GM21528 (cell line): ENCODE data around the gene NCAM1.

Source experiments
- ATAC-seq: cut with Tn5 transposase; IDR thresholded peaks from one replicate; pipeline ENCODE4 v1.9.1; 2021; ENCODE audit warnings: mild to moderate bottlenecking, moderate library complexity; ENCODE audit not compliant: unreplicated experiment, low FRiP score

NCAM1 gene

DNA sequence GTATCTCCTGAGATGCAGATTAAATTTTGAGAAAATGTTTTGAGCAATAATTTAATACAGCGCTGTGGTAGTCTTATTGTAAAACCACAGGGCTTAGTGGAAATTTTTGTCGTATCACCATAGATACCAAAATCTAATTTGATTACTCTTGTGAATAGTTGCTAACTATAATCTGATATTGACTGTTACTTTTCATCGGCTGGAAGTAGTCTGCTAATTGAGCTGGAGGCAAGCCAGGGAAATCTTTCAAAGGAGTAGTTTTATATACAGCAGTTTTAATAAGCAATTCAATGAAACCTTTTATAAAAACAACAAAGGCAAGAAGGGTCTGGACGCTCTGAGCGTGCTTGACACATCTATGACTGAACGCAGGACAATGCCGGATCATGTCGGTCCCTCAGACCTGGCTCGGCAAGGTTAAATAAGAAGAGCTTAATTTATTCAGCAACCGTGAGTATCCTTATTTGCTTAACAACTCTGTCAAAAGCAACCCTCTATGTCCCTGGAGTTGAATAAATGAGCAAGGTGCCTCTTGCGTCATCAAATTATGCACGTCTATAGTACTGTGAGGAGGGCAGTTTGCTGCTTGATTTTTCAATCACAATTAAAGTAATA lies 121.2 kb downstream of the NCAM1 start:
- ATAC-seq: no peak

DNA sequence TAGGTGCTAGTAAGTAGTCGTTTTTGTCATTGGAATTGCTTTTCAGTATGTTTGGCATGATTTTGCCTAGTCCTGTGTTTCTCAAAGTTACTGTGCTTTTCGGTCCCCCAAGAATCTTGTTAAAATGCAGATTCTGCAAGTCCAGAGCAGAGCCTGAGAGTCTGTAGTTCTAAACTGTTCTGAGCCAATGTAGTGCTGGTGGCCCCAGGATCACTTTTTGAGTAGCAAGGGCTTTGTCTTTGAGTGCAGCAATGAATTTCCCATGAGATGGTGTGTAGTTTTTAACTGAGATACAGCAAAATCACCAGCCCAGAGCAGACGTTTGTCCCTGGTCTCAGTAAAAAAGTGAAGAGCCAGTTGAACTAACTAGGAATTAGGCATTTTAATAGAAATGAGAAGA lies 122.4 kb downstream of the NCAM1 start:
- ATAC-seq: no peak

DNA sequence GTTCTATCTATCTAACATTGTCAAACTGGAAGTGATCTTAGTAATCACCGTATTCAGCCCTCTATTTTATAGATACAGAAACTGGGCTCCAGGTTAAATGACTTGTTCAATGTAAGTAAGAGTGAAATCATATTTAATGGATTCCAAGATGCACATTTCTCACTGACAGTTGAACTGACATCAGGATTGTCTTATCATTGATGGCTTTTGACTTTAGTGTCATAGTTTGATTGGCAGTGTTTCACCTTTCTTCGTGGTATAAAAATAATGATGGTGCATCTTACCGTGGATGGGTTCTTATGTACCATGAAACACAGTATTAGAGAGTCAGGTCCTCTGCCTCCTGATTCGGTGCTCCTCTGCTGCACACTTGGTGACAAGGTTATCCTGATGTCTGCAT lies 123.1 kb downstream of the NCAM1 start:
- ATAC-seq: no peak

DNA sequence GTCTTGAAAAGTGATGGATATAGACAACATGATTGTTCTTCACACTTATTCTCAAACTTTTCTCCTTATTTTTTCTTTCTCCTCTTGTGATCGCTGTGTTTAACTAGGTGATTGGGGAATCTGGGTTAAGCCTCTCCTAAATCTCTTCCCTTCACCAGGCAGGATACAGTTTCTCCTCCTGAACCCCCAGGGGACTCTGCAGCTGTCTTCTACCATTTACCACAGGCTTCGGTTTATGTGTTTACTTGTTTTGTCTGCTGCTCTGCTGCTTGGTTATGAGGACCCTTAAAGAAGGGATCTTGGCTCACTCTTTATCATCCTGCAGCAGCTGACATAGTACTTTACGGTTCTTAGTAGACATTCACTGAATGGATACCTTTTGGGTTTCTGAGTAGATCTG lies 124.2 kb downstream of the NCAM1 start:
- no peak for ATAC-seq

DNA sequence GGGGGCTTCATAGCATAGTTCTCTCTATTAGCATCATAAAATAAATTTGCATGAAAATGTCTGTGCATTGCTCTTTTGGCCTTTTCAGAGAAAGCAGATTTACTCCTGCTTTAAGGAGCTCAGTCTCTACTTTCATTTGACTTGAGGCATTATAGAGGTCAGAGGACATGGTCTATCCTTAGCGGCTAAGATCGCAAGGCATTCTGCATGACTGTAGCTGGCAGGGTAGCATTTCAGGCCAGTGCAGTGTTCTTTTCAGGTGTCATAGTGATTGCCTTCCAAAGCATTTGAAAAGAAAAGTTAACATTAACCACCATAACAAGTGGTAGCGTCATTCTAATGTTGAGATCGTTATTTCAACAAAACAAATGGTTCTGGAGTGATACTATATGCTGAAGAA lies 126.5 kb downstream of the NCAM1 start:
- ATAC-seq: no peak

DNA sequence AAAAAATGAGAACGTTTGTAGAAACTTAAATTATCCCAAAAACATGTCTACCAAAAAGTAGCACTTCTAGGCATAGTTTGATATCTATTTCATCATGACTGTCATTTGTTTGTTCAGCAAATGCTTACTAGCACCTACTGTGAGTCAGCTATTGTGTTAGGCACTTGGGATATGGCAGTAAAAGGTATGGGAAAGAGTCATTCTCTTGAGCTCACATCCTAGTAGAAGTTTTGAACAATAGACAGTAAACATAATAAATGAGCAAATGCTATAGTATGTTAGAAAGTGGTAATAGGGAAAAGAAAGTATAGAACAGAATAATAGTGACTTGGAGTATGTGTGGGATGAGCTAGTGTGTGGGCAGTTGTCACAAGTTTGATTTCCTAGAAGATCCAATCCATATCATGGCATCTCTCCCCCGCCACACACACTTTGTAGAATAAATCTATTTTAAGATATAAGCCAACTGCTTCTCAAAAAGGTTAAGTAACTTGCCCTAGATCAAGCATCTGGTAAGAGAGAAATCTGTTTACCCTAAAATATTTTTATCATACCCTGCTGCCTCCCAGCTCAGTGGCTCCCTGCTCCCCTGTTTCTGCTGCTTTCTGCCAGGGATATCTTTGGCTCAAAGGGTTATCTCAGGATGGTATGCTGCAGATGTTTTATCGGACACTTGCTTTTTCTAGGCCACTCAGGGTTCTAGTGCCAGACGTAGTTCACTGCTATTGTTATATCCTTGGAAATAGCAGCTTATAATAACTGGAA lies 129.7 kb downstream of the NCAM1 start:
- ATAC-seq: no peak

DNA sequence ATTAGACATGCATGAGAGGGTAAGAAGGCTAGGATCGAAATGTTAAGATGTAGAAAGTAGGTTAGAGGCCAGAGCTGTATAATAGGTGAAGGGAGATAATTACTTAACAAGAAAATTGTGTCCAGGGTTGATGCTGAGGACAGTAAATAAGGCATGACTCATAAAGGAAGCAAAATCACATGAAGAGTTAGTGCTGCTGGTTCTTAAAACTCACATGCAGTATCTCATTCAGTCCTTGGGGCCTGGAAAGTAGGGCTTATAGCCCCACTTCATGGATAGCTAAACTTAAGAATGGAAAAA lies 130.2 kb downstream of the NCAM1 start:
- ATAC-seq: no peak

DNA sequence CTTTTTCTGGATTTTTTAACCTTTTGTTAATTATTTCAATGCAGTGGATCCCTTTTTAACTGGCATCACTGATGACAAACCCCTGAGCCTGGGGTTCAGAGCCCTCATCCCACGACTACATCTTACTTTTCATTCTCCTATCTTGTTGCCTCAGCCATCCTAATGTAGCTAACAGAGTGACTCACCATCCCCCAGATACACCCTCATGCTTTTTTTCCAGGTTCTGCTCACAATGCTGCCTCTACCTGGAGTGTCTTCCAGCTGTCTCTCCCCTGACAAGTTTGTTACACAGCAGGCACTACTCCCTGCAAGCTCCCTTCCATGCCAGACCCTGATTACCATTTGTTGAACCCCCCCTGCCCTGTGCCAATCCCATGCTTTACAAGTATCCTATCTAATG lies 135.4 kb downstream of the NCAM1 start:
- ATAC-seq: no peak

DNA sequence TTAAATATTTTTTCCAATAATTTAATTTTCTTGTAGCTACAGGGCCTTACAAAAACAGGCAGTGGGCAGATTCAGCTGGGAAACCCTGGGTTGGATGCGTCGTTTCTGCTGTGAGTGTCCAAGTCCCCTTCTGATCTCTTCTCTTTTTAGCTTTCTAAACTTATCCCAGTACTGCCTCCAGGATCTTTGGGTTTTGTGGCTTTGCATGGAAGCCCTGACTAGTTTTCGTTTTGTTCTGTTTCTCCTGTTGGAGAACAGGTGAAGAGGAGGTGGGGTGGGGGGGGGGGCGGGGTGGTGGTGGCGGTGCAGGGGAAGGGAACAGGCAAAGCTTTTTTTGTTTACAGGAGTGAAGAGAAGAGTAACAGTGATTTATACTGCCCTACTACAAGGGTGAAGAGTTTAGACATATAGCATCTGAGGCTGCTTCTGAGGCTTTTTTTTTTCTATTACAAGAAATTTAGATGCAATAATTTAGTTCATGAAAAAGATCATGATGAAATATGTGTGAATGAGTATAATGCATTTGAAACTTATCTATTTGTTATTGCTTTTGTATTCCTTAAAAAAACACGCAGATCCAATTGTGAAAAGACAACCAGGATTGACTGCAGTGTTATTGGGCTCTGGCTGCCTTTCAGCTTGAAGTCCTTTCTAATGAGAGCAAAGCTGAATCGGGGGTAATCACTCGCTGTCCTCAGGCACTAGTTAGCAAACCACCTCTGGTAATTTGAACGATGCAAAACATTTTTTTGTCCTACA lies 142.9 kb downstream of the NCAM1 start:
- no peak for ATAC-seq

DNA sequence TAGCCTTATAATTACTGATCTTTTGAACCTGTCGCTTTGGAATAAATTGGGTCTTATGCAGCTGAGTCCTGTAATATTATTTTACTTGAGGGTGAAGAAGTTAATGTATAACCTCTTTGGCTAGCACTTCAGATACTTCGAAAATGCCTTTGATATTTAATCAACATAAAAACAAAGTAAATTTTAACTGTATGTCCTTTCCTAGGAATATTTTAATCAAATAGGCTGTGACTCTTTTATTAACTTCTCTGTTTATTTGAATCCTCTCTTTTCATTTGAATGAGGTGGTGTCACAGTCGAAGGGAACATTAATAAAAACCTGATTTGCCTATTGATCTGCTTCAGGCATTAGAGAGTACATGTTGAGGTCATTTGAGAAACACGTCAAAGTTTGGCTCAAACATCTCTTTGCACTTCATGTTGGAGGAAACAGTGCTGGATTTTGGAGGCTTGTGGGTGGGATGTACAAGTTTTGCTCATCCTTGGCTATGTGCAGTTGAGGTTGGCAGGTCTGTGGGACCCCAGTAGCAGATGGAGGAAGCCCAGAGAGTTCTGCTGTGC lies 143.6 kb downstream of the NCAM1 start:
- ATAC-seq: no peak

DNA sequence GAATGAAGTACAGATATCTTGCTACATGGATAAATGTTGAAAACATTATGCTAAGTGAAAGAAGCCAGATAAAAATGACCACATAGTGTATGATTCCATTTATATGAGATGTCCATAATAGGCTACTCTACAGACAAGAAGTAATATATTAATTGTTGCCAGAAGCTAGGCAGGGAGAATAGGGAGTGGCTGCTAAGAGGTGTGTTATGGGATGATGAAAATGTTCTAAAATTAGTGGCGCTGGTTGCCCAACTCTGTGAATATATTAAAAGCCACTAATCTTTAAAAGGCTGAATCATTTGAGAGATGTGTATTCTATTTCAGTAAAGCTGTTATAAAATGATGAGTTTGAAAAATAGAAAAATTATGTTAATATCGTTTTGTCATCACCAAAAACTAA lies 144.4 kb downstream of the NCAM1 start:
- no peak for ATAC-seq

DNA sequence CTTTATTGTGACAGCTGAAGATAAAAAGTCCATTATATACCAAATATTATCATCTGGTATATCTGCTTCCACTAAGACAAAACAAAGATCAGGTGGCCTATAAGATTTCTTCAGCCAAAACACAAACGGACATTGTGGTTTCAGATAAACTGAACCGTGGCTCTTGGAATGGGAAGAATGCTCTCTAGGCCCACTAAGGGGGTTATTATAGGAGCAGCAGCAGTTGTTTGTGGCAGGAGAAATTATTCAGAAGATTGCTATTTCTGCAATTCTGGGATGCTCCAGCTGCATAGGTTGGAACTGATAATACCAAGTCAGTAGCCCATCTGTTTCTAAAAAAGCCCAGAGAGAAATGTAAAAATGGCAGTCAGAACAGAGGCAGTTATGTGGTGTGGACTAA lies 145.3 kb downstream of the NCAM1 start:
- ATAC-seq: no peak

DNA sequence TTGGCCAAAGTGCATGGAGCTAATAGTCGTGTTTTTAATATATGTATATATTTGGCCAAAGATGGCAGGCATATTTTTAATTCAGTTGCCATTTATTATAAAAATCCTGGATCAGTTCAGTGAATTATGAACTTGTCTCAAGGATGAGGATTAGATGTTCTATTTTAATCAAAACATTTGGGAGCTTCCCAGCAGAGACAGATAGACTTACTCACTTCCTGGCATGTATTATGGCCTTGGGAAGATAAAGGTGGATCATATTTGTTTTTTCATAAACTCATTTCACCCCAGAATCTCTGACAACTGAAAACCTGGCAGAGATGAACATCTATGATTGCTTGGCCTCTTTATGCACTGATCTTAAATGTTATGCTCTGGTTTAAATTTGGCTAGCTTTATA lies 148.8 kb downstream of the NCAM1 start:
- no peak for ATAC-seq

DNA sequence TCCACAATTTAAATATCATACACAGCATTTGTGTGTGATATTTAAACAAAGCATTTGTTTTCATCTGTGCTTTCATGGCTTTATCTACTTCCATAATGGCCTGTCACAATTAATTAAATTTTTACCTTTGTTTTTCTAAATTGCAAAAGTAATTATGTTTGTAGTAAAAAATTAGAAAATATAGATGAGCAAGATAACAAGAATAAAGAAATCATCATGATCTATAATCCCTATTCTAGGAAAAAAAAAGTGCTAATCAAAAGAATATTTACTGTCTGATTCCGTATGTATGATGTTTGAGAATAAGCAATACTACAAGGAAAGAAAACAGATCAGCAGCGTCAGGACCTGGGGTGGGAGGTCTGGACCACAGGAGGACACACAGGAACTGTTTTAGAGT lies 149.9 kb downstream of the NCAM1 start:
- ATAC-seq: no peak

DNA sequence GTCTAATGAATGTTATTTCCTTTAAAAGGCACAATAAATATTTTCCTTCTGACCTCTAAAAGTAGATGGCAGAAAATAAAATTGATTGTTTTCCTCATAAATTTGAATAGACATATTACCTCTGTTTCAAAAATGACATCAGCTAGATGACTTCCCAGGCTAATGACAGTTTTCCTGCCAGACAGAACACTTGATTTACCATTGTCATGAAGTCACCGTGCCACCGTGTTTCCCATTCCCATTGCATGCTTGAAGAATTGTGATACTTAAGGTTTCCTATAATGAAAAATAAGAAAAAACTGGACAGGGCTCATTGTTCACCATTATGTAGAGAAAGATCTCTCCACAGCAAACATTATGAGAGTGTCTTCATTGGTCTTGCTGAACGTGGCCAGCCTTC lies 151.1 kb downstream of the NCAM1 start:
- ATAC-seq: no peak

DNA sequence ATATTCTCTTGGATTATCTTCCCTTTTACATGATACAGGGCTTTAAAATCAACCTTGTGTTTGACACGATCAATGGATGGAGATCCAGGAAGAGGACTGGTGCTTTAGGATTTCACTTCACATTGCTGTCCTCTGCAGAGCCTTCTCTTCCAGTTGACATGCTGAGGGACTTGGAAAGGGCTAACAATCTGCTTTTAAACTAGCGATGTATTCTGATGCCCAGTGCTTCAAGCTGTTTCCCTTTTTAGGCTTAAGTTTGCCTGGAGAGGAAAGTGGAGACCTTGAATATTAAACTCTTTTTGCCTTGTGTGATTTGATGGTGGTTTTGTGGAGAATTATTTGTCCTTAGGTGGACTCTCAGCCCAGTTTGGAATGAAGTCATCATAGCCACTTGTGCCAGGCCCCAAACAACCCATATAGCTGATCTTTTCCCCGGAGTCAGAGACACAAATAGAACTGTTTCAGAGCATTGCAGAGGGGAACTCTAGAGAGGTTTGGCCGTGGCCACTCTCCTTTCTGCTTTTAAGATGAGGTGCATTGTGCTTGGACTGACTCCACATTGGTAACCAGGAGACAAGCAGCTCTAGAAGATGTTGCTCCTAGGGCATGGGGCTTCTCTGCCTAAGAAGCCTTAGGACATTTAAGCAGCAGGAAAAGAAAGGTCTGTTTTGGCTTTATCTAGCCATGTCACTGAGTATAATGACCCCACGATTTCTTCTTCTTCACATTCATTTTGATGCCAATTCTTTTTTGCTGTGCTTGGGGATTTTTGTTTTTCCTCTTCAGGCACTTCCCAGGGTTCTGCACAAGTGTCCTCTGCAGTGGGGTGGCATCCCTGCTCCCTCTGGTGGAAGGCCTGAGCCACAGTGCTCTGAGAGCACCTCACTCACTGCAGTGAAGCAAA lies 152.8 kb downstream of the NCAM1 start:
- no peak for ATAC-seq

DNA sequence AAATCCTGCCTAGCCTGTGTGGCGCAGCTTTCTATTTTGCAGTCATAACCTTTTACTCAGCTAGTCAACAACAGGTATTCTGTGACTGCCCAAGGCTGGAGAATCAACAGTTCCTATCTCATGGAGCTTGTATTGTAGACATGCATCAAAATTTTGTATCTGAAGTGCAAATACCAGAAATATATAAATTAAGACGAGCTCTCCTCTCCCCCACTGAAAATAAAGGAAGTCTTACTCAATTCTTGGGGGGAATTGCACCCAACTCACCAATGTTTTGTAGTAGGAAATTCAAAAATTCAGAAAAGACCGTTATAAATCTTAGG lies 153.4 kb downstream of the NCAM1 start:
- ATAC-seq: no peak

DNA sequence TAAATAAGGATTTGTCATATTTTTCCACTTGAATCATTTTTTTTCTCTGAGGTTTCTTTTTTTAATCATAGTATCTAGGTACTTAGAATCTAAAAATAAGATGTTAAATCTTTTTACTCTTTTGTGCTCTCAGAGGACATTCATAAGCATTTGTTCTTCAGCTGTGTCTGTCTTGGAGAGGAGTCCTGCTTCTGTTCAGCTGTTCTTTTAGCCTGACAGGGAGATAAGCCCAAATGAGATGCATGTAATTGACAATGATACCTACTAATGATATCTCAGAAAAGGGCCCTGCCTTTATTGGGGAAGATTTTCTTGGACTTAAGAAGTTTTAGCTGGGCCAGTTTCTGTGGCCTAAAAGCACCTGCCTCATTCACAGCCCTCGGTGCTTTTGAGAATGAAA lies 156.9 kb downstream of the NCAM1 start:
- ATAC-seq: no peak

DNA sequence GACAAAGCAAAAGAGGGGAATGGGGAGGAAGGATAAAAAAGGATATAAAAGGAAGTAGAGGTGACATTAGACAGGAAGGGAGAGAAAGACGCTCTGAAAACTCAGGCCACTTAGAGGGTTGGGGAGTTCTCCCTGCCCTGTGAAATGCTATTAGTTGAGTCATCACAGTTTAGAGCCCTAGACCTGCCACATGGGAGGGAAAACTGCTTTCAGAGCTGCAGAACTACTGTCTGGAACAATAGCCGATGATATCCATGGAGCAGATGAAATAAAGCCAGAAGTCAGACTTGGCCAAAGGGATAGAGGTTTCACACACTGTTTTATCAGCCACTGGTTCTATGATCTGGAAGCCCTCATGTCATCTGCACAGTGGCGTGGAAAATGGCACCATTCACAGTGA lies 157.9 kb downstream of the NCAM1 start:
- ATAC-seq: no peak

DNA sequence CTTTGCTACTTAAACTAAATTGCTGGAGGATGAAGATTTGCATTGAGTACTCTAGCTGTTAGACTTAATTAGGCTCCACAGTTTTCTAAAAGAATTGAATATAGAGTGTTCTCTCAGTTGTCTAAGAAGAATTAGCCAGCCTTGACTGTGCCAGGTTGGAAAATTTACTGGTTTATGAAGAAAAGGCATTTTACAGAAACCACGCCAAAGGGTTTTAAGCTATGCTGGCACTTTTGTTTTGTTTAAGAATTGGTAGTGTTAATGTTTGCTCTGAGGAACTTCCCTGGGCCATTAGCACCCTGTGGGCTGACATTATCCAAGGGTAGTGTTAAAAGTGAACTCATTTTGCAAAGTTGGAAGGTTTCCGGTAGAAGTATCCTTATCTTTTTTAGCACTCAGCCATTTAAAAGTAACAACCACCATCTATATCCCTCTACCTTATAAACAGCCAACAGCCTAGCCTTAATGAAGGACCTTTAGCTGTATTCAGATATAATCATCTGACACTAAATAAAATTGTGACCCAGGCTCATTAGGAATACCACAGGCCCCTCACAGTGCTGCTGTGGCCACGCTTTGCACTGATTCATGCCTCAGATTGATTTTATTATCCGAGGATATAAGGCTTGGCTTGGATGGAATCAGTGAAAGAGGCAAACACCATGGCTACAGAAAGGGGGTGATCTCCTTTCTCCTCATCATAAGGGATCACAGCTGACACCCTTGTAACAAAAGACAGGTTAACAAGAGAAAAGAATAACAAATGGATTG lies 158.9 kb downstream of the NCAM1 start:
- ATAC-seq: no peak
